AG04450 (cell line): Measurements from ENCODE around the gene PRKD2. TPM values are rescaled to one million over a fixed set of nuclear protein-coding genes. Genes with fewer than 3 reads are reported as not detected.

Experiments
- CTCF ChIA-PET: fragments of 300-600, 350-600 bp; formaldehyde crosslinking; extraction: SDS; loops from one replicate; lab custom pipeline; 2022; ENCODE audit warnings: antibody characterized with exemption, inconsistent platforms; lab: Charles Lee
- POLR2A ChIA-PET: fragments of 350-600 bp; formaldehyde crosslinking; extraction: SDS; loops from one replicate; lab custom pipeline; 2021; ENCODE audit warnings: antibody characterized with exemption, inconsistent platforms; lab: Yijun Ruan, JAX
- DNase-seq: peaks from one replicate; pipeline ENCODE4 v3.0.0-alpha.2; 2011; ENCODE audit warnings: low read depth, low spot score
- H3K27ac ChIP-seq: one replicate; pipeline ENCODE4 v1.5.1; 2012; ENCODE audit warnings: low read depth, low read length, control low read depth
- H3K27me3 ChIP-seq: one replicate; pipeline ENCODE4 v1.6.0; 2012; ENCODE audit warnings: low read length; ENCODE audit not compliant: control insufficient read depth, insufficient read depth
- H3K4me3 ChIP-seq: 2 replicates; pipeline ENCODE4 v1.5.1; 2011; ENCODE audit warnings: mild to moderate bottlenecking, low read depth, low read length, control low read depth
- H3K9me3 ChIP-seq: 2 replicates; pipeline ENCODE4 v1.5.1; 2012; ENCODE audit warnings: low read length; ENCODE audit not compliant: control insufficient read depth, insufficient read depth
- CTCF ChIP-seq: IDR thresholded peaks from 2 replicates; pipeline ENCODE4 v1.5.1; 2011; ENCODE audit warnings: low read depth, low read length, control low read depth, inconsistent platforms
- polyA plus RNA-seq: library from polyadenylated mRNA; depleted of rRNA; stranded (reverse); fragments of >200 nt; gene quantifications from 2 replicates; pipeline ENCODE4 v1.2.3, GENCODE V29; 2011

PRKD2 gene
- polyA plus RNA-seq, 1 experiment, result 6.7 TPM

DNA sequence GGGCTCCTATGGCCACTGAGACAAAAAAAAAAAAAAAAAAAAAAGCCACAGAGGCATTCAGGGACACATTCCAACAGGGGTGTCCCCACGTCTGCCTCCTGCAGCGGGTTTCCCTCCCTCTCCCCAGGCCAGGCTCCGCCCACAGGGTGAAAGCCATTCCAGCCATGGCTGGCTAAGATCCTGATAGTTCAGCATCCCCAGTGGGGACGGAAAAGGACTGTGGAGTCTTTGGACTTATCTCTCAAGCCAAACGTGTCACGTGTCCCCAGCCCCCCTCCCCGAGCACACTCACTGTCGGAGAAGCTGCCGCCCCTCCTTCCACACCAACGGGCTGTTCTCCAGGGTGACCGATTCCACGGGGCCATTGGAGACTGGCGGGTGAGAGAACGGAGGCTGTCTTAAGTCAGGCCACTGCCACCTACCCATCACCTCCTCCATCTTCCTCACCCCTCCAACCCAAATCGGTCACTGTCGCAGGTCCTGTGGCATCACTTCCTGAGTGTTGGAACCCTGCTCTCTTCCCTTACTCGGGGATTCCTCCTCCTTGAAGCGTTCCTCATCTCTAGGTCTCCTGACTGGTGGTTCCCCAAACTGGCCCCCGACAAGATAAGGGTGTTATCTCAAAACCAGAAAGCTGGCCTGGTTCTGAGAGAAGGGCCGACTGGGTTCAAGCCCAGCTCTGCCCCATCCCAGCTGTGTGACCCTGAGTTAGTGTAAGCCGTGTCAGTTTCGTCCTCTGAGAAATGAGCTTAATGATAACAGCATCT lies 19.8 kb upstream of the PRKD2 start:
- H3K4me3 ChIP-seq, result no peak overlapping the region
- no peak for DNase-seq
- H3K9me3 ChIP-seq, result no peaks in the 10 kb centered on the region; the same call in 1 of the 2 replicates
- H3K27me3 ChIP-seq, result no peaks in the 10 kb centered on the region
- ChIA-PET POLR2A (no interaction called here), CTCF (interaction anchor here (0.6 to 1.7 kb wide), 4 partner anchors 8 to 104 kb away, joined by 3 to 9 read pairs (median 6); no protein-coding TSS in a partner anchor)
- TF ChIP-seq CTCF, result no peak
- H3K27ac ChIP-seq, result no peak overlapping the region

DNA sequence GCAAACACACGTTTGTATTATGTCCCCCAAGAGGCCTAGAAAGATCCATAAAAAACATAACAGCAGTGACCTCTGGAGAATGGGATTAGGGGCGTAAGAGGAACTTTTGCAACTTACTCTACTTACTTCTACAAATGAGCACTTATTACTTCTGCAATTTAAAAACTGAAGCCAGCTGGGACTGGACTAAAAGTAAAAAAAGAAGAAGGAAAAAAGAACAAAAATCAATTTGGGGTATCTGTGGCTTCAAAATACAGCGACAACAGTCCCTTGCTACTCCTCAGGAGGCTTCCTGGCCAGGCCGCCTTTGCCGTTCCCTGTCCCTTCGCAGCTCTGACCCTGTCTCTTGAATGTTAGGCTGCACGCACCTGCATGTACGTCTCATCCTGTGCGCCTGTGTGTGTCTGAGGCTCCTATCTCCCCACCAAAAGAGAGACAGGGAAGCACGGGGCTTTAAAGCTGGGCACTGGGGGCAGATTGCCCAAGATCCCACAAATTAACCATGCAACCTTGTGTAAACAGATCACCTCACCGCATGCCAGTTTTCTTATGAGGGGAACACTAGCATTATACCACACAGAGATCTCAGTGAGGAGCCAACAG lies 16.9 kb upstream of the PRKD2 start:
- DNase-seq, result no peak
- ChIA-PET POLR2A (no interaction called here), CTCF (interaction anchor here (1.3 to 1.4 kb wide), 2 partner anchors 15 to 72 kb away, joined by 3 to 4 read pairs; no protein-coding TSS in a partner anchor)
- no peak for TF ChIP-seq CTCF
- H3K27me3 ChIP-seq, result no peaks in the 10 kb centered on the region
- no peak overlapping the region for H3K27ac ChIP-seq
- no peak overlapping the region for H3K4me3 ChIP-seq
- no peaks in the 10 kb centered on the region; the same call in 1 of the 2 replicates for H3K9me3 ChIP-seq

DNA sequence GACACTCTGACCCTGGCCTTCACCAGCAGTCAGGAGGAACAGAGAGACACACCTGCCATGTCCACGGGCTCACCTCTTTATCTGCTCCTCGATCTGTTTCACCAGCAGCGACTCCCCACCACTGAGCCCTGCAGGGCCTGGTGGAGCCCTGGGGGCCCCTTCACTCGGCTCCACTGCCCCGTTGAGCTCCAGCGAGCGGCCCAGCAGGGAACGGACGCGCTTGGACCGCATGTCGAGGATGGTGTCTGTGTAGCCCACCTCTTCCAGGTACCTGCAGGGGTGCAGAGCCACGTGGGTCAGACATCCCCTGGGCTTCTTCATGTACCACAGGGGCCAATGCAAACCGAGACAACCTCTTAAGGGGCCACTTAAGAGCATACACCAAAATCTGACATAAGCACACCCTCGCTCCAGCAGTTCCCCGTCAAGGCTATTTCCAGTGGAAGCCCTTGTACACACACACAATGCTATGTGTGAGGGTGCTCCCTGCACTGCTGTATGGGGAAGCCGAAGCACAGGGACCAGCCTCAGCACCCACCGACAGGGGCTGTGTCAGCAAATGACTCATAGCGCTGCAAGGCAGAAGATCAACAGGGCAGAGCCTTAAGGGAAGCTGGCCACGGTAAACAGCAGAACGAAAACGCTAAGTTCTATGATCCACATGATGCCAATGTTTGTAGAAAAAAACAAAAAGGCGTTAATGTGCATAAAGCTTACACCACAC lies 16.2 kb upstream of the PRKD2 start:
- TF ChIP-seq CTCF, result no peak
- Histone ChIP-seq H3K9me3 (no peaks in the 10 kb centered on the region; the same call in 1 of the 2 replicates), H3K27ac (no peak overlapping the region), H3K4me3 (no peak overlapping the region), H3K27me3 (no peaks in the 10 kb centered on the region)
- CTCF ChIA-PET, result interaction anchor here (1.4 kb wide), 1 partner anchor 71 kb away, joined by 4 read pairs; no protein-coding TSS in a partner anchor
- POLR2A ChIA-PET, result no interaction called here
- DNase-seq, result no peak

DNA sequence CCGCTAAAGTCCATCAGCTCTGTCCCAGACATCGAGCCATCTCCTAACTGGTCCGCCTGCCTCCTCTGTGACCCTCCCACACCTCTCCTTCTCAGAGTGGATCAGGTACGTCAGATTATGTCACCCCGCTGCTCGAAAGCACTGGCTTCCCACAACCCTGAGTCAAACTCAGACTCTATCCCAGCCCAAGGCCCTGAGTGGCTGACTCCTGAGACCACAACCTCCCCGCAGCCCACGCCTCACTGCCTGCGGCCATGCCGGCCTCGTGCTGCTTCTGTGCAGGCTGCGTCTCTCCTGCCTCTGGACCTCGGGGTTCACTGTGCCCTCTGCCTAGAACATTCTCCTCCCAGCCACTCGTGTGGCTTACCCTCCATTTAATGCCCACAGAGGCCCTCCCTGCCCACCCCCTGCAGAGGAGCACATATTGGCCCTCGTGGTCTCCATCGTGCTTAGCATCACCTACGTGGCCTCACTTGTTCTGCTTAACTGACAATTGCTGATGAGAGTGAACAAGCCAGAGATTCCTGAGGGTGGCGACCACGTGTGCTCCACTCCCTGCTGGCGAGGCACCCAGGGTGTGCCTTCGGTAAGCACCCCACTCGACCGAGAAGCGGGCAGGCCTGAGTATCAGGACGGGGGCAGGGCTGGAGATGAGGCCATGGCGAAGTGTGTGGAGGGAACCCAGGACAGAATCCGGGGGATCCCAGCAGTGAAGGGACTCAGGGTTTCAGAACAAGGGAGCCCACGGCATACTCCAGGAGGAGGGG lies 15.4 kb upstream of the PRKD2 start:
- Histone ChIP-seq H3K27ac (no peak overlapping the region), H3K27me3 (no peaks in the 10 kb centered on the region), H3K4me3 (no peak overlapping the region), H3K9me3 (no peaks in the 10 kb centered on the region; the same call in 1 of the 2 replicates)
- POLR2A ChIA-PET, result interaction anchor here (0.6 kb wide), 1 partner anchor 116 kb away, joined by 3 read pairs; no protein-coding TSS in a partner anchor
- TF ChIP-seq CTCF, result no peak
- CTCF ChIA-PET, result no interaction called here
- DNase-seq, result no peak
